ENCODE measurements around the gene DLG2. TPM values are rescaled to one million over a fixed set of nuclear protein-coding genes. Genes with fewer than 3 reads are reported as not detected.
A peak's percentile ranks its signal among the peaks of the same experiment; 100 is the strongest.

The DLG2 gene
- total RNA-seq, 2 experiments from 2014 or later: 6.9 to 8.2 TPM

GRCh38 chr11:84476581-84476980 is 1150.6 kb downstream of the DLG2 start:
- Histone ChIP-seq H3K27ac (ENCODE audit: low read depth, low read length, poor library complexity, severe bottlenecking) (no peak overlapping the region), H2AFZ (ENCODE audit: low read length) (no peak overlapping the region), H4K20me1 (ENCODE audit: insufficient read depth, low read length) (no peaks in the 10 kb centered on the region), H3K4me3 (ENCODE audit: low read depth, low read length, poor library complexity, severe bottlenecking) (no peak overlapping the region), H3K4me1 (ENCODE audit: insufficient read depth, low read length, poor library complexity, severe bottlenecking) (no peaks in the 10 kb centered on the region), H3K9me3 (ENCODE audit: low read length) (no peaks in the 10 kb centered on the region), H3K79me2 (ENCODE audit: insufficient read depth, low read depth, low read length) (no peaks in the 10 kb centered on the region), H3K36me3 (ENCODE audit: insufficient read depth, low read length) (no peaks in the 10 kb centered on the region), H3K9me2 (ENCODE audit: insufficient read depth, low read length) (no peaks in the 10 kb centered on the region), H3K4me2 (ENCODE audit: low read length) (no peak overlapping the region)
- TF ChIP-seq EZH2phosphoT487 (IDR thresholded peaks at IDR 0.05; ENCODE audit: borderline replicate concordance, low read depth, low read length): no peak
- no peak for TF ChIP-seq CTCF (conservative IDR thresholded peaks at IDR 0.05; ENCODE audit: low read length)
- CTCF ChIA-PET (ENCODE audit: unreplicated experiment): no interaction called here
- POLR2A ChIA-PET: no interaction called here
- no peak for DNase-seq (ENCODE audit: low spot score)
- intact Hi-C loops (cut with micrococcal nuclease; ENCODE audit: unreplicated experiment): no loop called here
- BruUV-seq (replicated peaks): no TSS peak

- CTCF ChIA-PET (ENCODE audit: unreplicated experiment): no interaction called here
- POLR2A ChIA-PET: interaction anchor here (0.6 kb wide), 1 partner anchor 36 kb away, joined by 3 read pairs; no protein-coding TSS in a partner anchor
These were observed 1155.6 kb downstream of the DLG2 start for GRCh38 chr11:84471501-84471900.

DNA sequence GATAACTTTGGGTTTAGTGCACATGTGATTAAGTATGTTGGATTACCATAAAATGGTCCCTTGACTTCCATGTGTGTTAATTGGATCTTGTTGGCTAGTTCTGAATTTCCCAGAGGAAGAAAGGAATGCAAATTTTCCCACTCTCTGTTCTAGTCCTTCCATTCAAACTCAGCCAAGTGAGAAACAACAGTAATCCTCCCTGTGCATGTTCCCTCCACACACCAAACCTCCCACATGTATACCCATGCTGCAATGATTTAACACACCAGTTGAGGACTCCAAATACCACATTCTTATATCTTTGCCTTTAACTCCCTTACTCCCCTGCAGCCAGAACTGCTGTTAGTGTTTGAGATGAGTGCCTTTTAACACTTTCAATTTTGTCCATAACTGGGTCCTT is 1158.9 kb downstream of the DLG2 start:
- H3K4me2 ChIP-seq (ENCODE audit: low read length): no peak overlapping the region
- no peak overlapping the region for H3K27ac ChIP-seq (ENCODE audit: low read depth, low read length, poor library complexity, severe bottlenecking)
- H3K36me3 ChIP-seq (ENCODE audit: insufficient read depth, low read length): no peaks in the 10 kb centered on the region
- H3K4me1 ChIP-seq (ENCODE audit: insufficient read depth, low read length, poor library complexity, severe bottlenecking): no peaks in the 10 kb centered on the region
- H3K4me3 ChIP-seq (ENCODE audit: low read depth, low read length, poor library complexity, severe bottlenecking): no peak overlapping the region
- BruUV-seq (replicated peaks): no TSS peak
- DNase-seq (ENCODE audit: low spot score): no peak
- no peaks in the 10 kb centered on the region for H4K20me1 ChIP-seq (ENCODE audit: insufficient read depth, low read length)
- no peaks in the 10 kb centered on the region for H3K9me2 ChIP-seq (ENCODE audit: insufficient read depth, low read length)
- intact Hi-C loops (cut with micrococcal nuclease; ENCODE audit: unreplicated experiment): no loop called here
- ChIA-PET POLR2A (no interaction called here), CTCF (ENCODE audit: unreplicated experiment) (no interaction called here)
- no peak overlapping the region for H2AFZ ChIP-seq (ENCODE audit: low read length)
- H3K79me2 ChIP-seq (ENCODE audit: insufficient read depth, low read depth, low read length): no peaks in the 10 kb centered on the region
- TF ChIP-seq CTCF (conservative IDR thresholded peaks at IDR 0.05; ENCODE audit: low read length) (0 out of 2 replicates have a peak, but pooled peaks have one; percentile 15), EZH2phosphoT487 (IDR thresholded peaks at IDR 0.05; ENCODE audit: borderline replicate concordance, low read depth, low read length) (no peak)
- H3K9me3 ChIP-seq (ENCODE audit: low read length): no peaks in the 10 kb centered on the region

More at GRCh38 chr11:84471501-84471900, 1155.6 kb downstream of the DLG2 start:
- intact Hi-C loops (cut with micrococcal nuclease; ENCODE audit: unreplicated experiment): no loop called here
- TF ChIP-seq CTCF (conservative IDR thresholded peaks at IDR 0.05; ENCODE audit: low read length) (no peak), EZH2phosphoT487 (IDR thresholded peaks at IDR 0.05; ENCODE audit: borderline replicate concordance, low read depth, low read length) (no peak)
- no peaks in the 10 kb centered on the region for H3K4me1 ChIP-seq (ENCODE audit: insufficient read depth, low read length, poor library complexity, severe bottlenecking)
- no peak overlapping the region for H3K27ac ChIP-seq (ENCODE audit: low read depth, low read length, poor library complexity, severe bottlenecking)
- H4K20me1 ChIP-seq (ENCODE audit: insufficient read depth, low read length): no peaks in the 10 kb centered on the region
- DNase-seq (ENCODE audit: low spot score): no peak
- H3K36me3 ChIP-seq (ENCODE audit: insufficient read depth, low read length): no peaks in the 10 kb centered on the region
- no peak overlapping the region for H3K4me2 ChIP-seq (ENCODE audit: low read length)
- no peak overlapping the region for H3K4me3 ChIP-seq (ENCODE audit: low read depth, low read length, poor library complexity, severe bottlenecking)
- H2AFZ ChIP-seq (ENCODE audit: low read length): no peak overlapping the region
- H3K9me2 ChIP-seq (ENCODE audit: insufficient read depth, low read length): no peaks in the 10 kb centered on the region
- H3K79me2 ChIP-seq (ENCODE audit: insufficient read depth, low read depth, low read length): no peaks in the 10 kb centered on the region
- BruUV-seq (replicated peaks): no TSS peak
- H3K9me3 ChIP-seq (ENCODE audit: low read length): no peaks in the 10 kb centered on the region
